GM21526 (cell line): Measurements from ENCODE around the gene KLHL29.

Experiments
- ATAC-seq: cut with Tn5 transposase; IDR thresholded peaks from one replicate; pipeline ENCODE4 v1.9.1; 2021; ENCODE audit warnings: moderate library complexity; ENCODE audit not compliant: unreplicated experiment, low FRiP score

The KLHL29 gene

GRCh38 chr2:23487735-23488492, 102.9 kb downstream of the KLHL29 start:
- no peak for ATAC-seq

- ATAC-seq: no peak
Observed at GRCh38 chr2:23488584-23488983, 103.6 kb downstream of the KLHL29 start.

- ATAC-seq: no peak
Observed at GRCh38 chr2:23489471-23490322, 104.7 kb downstream of the KLHL29 start.

DNA sequence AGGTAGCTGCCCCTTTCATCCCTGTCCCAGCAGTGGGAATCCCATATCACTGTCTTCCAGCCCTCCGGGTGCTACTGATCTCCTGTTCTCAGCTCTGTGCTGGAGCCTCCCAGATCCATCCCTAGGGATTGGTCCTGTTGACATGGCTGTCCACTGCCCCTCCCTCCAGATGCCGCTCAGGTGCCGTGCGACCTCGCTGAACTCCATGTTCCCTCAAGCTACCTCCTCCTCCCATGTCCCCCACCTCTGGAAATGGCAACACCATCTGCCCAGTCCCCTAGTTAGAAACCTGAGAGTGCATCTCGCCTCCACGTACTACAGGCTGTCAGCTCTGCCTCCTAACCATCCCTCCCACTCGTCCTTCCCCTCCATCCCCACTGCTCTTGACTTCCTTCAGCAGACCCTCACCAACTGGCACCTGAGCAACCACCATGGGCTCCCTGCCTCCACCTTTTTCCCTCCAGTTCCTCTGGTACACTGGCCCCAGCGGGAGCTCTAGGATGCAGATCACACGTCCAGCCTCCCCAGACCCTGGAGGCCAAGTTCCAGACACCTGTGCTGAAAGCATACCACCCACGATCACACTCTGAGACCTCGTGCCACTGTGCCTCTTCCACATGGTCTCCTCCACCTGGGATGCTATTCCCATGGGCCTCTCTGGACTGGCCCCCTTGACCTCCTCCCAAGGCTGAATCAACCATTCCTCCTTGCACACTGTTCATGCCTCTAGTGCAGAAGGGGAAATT, 106.8 kb downstream of the KLHL29 start:
- no peak for ATAC-seq

- no peak for ATAC-seq
Observed at GRCh38 chr2:23492337-23492675, 107.3 kb downstream of the KLHL29 start.

DNA sequence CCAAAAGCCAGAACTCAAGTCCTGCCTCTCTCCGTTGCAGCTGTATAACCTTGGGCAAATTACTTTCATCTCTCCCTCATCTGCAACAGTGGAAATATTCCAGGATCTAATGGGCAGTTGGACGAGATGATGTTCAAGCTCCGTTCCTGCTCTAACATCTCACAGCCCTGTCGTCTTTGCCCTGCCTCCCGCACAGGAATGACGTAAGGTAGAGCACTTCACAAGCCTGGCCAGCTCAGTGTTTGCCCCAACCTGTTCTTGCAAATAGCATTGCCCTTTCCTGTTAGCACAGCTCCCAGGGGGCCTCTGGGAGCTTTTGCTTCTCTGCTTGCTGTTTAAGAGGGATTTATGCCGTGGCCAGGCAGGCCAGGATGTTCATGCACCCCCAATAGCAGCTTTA, 107.9 kb downstream of the KLHL29 start:
- ATAC-seq: no peak

GRCh38 chr2:23493846-23494245, 108.9 kb downstream of the KLHL29 start:
- no peak for ATAC-seq

DNA sequence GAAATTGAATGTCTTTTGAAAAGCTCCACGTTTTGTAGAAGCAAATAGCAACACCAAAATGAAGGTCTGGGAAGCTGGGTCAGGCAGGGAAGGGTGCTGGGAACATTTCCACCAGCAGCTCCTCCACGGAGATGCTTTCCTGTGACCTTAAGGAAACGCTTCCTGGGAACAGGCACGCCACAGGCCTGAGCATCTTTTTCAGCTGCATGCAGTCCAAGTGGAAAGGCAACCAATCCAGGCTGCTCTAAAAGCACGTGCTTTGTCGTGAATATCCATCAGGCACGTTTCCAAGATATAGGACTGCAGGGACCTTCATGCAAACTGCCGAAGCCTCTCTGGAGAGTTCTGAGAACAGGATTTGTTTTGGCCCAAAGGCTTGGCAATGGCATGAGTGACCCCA, 109.3 kb downstream of the KLHL29 start:
- no peak for ATAC-seq

GRCh38 chr2:23495661-23496114, 110.7 kb downstream of the KLHL29 start:
- no peak for ATAC-seq

- ATAC-seq: no peak
Observed at GRCh38 chr2:23496456-23496855, 111.5 kb downstream of the KLHL29 start.

DNA sequence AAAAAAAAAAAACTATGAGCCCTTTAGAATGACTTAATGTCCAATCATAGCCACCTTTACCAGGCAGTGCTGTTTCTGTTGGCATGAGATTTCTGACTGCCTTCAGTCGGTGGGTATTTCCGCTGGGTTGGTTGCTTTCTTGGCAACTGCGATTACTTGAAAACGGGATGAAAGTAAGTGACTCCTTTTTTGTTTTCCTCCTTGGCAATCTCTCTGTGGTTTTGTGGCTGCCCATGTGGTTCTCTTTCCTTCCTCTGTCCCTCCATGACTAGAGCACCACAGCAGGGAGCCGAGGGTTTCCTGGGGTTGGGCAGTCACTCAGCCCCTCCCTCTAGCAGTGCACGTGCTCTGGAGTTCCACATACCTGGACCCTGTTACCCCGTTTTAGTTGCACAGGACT, 112.1 kb downstream of the KLHL29 start:
- no peak for ATAC-seq

DNA sequence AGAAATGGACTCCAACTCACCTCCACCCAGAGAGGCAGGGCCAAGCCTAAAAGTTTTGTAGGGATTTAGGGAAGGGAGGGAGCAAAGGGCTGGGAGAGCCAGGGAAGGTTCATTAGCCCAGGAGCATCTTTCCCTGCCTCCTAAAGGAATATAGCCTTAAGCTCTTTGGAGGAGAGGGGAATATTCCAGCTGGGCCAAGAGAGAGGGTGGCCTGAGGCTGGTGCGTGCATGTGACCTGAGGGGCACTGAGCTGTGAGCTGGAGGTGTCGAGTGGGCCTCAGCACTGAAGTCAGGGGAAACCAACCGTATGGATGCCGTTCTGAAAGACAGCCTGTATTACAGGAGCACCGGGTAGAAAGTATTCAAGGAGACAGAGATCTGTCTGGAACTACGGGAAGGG, 112.6 kb downstream of the KLHL29 start:
- no peak for ATAC-seq

GRCh38 chr2:23498943-23499342, 114.0 kb downstream of the KLHL29 start:
- ATAC-seq: no peak

DNA sequence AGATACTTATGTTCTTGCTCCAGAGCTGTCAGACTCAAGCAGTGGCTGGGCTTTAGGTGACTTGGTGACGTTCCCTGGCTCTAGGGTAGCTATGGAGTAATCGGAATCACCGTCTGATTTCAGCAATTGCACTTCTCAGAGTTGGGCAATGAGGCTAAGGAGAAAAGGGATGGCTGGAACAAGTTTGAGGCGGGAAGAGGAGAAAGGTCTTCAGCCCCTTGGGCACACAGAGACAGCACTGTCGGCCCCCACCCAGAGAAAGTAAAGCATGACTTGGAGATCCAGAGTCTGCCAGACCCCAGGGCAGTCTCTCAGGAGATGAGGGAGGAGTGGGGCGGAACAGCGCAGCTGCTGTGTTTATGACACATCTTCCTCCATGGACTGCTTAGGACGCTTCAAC, 114.5 kb downstream of the KLHL29 start:
- no peak for ATAC-seq

- ATAC-seq: no peak
Observed at GRCh38 chr2:23500836-23501235, 115.9 kb downstream of the KLHL29 start.

- ATAC-seq: no peak
Observed at GRCh38 chr2:23502096-23502495, 117.1 kb downstream of the KLHL29 start.

DNA sequence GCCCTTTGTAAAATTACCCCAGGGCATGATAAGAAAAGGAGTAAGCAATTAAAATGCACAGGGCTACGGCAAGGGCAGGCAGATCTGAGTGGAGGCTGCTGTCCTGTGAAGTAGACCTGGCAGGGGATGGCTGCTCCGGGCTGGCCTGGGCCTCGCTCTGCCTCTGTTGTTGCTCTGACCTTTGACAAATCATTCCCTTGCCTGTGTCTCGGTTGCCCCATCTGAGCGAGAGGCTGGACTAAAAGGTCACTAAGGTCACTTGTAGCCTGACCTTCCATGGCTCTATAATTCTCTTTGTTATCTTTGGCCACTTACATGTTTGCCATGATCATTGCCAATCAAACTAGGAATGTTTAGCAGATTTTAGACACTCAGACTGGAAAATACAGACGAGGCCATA, 118.1 kb downstream of the KLHL29 start:
- ATAC-seq: no peak

DNA sequence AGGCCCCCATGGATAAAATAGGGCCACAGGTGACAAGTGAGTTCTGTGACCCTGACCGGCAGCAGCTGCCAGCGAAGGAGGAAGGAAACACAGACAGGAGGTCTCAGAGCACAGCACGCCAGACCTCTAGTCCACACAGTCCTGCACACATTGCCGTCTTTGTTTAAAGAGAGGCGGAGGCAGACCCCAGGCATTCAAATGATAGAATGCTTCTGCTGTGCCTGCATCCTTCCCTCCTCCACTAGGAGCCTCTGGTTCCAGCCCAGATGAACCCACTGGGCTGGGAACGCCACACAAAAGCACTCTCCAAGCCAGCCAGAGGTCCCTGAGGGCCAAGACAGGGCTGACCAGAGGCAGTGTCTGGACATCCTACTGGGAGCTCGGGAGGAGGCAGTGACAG, 118.7 kb downstream of the KLHL29 start:
- ATAC-seq: no peak

DNA sequence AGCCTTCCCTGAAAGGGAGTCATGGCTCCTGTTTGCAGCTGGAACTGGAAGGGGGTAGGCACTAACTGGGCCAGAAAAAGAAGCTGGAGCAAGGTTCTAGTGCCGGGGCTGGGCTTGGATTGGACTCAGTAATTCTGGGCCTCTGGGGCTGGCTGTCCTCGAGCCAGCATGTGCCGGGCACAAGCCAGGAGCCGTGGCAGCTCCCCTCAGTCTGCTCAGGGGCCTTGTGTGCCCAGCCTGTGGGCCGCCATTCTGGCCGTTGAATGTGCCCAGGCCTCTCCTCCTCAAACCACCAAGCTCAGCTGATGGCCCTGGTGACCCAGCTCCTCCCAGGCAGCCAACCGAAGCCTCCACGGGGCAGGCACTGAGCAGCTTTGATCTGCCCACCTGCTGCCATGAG, 119.6 kb downstream of the KLHL29 start:
- ATAC-seq: no peak

GRCh38 chr2:23505218-23505983, 120.4 kb downstream of the KLHL29 start:
- no peak for ATAC-seq

GRCh38 chr2:23505984-23506380, 121.0 kb downstream of the KLHL29 start:
- no peak for ATAC-seq
